NCI-H774 (cell line): ENCODE results near the gene C7orf57.
"Not testable (repeated sequence)": the region's sequence is repeated elsewhere in the genome, so short reads cannot be mapped to it uniquely, and the experiment has no call there.

Experiments
- DNase-seq: peaks from one replicate; lab custom pipeline; 2025; lab: John Stamatoyannopoulos, UW

C7orf57 gene

GRCh38 chr7:48035967-48036478 lies 680 bp downstream of the C7orf57 start:
- no peak for DNase-seq

GRCh38 chr7:48038815-48039506 lies 3.6 kb downstream of the C7orf57 start:
- no peak for DNase-seq

GRCh38 chr7:48040944-48041652 lies 5.8 kb downstream of the C7orf57 start:
- DNase-seq: no peak

GRCh38 chr7:48041653-48041970 lies 6.3 kb downstream of the C7orf57 start:
- DNase-seq: no peak

- DNase-seq: no peak
These were observed 6.9 kb downstream of the C7orf57 start for GRCh38 chr7:48042216-48042615.

- DNase-seq: no peak
These were observed 7.3 kb downstream of the C7orf57 start for GRCh38 chr7:48042636-48043035.

GRCh38 chr7:48045195-48045765 lies 9.9 kb downstream of the C7orf57 start:
- no peak for DNase-seq

- no peak for DNase-seq
These were observed 11.1 kb downstream of the C7orf57 start for GRCh38 chr7:48046458-48046857.

- no peak for DNase-seq
These were observed 12.8 kb downstream of the C7orf57 start for GRCh38 chr7:48048113-48048512.

- no peak for DNase-seq
These were observed 14.5 kb downstream of the C7orf57 start for GRCh38 chr7:48049850-48050249.

- no peak for DNase-seq
These were observed 17.4 kb downstream of the C7orf57 start for GRCh38 chr7:48052748-48053147.

GRCh38 chr7:48053736-48054135 lies 18.4 kb downstream of the C7orf57 start:
- DNase-seq: no peak

- DNase-seq: no peak
These were observed 23.6 kb downstream of the C7orf57 start for GRCh38 chr7:48058990-48059389.

- no peak for DNase-seq
These were observed 24.4 kb downstream of the C7orf57 start for GRCh38 chr7:48059706-48060105.

- no peak for DNase-seq
These were observed 28.6 kb downstream of the C7orf57 start for GRCh38 chr7:48063985-48064384.

- DNase-seq: no peak
These were observed 32.1 kb downstream of the C7orf57 start for GRCh38 chr7:48067475-48067874.

- DNase-seq: no peak
These were observed 38.9 kb downstream of the C7orf57 start for GRCh38 chr7:48074204-48074654.

GRCh38 chr7:48077423-48077822 lies 42.1 kb downstream of the C7orf57 start:
- no peak for DNase-seq

GRCh38 chr7:48078470-48078869 lies 43.1 kb downstream of the C7orf57 start:
- no peak for DNase-seq

- not testable (repeated sequence) for DNase-seq
These were observed 47.0 kb downstream of the C7orf57 start for GRCh38 chr7:48082378-48082777.

GRCh38 chr7:48083114-48083830 lies 47.9 kb downstream of the C7orf57 start:
- no peak for DNase-seq

- DNase-seq: no peak
These were observed 49.5 kb downstream of the C7orf57 start for GRCh38 chr7:48084727-48085432.
